NCI-H2171 (cell line): ENCODE measurements around the gene PDE5A.

Experiments used
- DNase-seq: peaks from one replicate; lab custom pipeline; 2025; lab: John Stamatoyannopoulos, UW

The PDE5A gene

GRCh38 chr4:119521268-119521667, 107.3 kb downstream of the PDE5A start:
- DNase-seq = no peak

DNA sequence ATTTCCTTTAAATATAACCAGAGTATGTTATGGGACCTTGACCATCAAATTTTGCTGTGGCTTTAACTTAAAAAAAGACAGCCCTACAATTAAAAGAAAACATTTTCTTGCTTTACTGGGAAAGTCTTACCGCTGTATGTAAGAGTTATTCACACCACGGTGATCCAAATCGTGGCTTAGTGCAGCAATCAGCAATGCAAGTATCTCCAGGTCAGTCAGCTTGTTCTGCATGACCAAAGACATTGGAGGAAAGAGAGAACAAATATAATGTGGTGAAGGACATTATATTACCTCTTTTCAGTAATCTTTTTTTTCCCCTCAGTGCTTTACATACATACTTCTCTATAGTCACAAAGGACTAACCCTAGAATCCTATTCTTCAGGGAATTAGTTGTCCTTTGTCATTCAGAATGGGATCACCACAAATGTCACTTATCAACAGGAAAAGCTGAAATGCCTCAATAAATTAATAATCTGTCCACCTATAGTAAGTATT, 109.6 kb downstream of the PDE5A start:
- DNase-seq = no peak

GRCh38 chr4:119518230-119518892, 110.2 kb downstream of the PDE5A start:
- DNase-seq = no peak

GRCh38 chr4:119517361-119518229, 111.0 kb downstream of the PDE5A start:
- no peak for DNase-seq

GRCh38 chr4:119512398-119512797, 116.2 kb downstream of the PDE5A start:
- DNase-seq = no peak

GRCh38 chr4:119510395-119511149, 118.0 kb downstream of the PDE5A start:
- DNase-seq = no peak

DNA sequence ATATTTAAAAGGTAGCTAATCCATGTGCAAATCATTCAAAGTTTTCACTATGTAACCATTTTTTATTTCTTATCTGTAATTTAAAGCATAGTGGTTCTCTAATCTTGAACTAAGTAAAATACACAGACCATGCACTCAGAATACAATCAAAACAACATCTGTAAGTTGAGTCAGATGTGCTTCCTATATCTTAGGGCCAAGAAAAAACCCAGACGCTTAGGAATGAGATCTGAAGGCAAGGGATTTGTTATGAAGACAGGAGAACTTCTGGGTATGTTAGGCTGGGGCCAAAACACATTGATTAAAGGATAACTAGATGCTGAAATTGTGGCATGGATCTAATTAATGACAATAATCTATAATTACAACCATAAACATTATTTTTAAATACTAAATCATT, 120.3 kb downstream of the PDE5A start:
- no peak for DNase-seq

GRCh38 chr4:119506806-119507205, 121.8 kb downstream of the PDE5A start:
- no peak for DNase-seq

- DNase-seq = no peak
Measured at GRCh38 chr4:119504616-119505015, 124.0 kb downstream of the PDE5A start.

DNA sequence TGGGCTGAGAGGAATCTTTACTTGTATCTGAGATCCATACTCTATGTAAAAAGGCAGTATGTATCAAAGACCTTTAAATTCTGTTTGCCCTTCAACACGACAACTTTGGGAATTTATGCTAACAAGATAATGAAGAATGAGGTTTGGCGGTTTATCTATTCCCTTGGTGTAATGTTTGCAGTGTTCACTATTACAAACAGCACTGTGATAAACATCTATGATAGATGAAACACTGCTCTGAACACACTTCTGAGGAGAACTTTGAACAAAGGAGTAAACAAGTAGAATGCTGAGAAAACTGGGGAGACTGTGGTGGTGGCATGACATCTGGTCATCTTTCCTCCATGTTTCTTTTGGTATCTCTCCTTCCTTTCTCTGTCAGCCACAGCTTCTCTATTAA, 126.9 kb downstream of the PDE5A start:
- DNase-seq = no peak

GRCh38 chr4:119498527-119498926, 130.1 kb downstream of the PDE5A start:
- DNase-seq = no peak

GRCh38 chr4:119493886-119494285, 134.7 kb downstream of the PDE5A start:
- no peak for DNase-seq

GRCh38 chr4:119493419-119493818, 135.2 kb downstream of the PDE5A start:
- DNase-seq = no peak

DNA sequence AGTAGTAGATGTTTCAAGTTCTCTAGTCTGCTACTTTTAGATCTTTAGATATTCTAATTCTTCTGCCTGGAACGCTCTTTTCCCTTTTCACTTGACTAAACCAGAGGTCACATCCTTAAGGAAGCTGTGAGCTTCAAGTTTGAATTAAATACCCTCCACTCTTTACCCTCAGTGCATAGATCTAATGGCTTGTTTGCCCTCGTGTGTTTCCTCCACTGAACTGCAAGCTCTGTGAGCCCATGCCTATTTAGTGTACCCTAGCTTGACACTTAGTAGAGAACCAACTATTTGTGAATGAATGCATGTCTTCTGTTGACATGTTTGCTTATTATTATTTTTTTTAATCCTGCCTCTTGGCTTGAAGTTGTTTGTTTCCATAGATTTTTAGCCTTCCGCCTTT, 138.3 kb downstream of the PDE5A start:
- DNase-seq = no peak

DNA sequence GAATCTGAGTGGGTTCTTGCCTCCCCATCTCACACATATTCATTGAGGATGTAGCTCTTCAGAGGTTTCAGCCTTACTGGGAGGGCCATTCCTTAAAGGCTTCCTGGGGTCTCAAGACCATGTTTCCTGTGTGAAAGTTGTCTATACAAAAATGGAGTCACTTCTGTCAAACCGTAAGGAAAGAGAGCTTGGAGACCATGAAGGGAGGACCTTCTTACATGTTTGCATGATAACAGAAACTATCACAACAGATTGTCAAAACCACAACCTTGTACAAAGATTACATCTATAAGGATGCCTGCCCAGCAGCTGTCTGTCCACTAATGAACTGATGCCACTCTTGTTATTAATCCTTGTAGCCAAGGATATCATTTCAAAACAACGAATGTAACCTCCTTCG, 139.3 kb downstream of the PDE5A start:
- no peak for DNase-seq

DNA sequence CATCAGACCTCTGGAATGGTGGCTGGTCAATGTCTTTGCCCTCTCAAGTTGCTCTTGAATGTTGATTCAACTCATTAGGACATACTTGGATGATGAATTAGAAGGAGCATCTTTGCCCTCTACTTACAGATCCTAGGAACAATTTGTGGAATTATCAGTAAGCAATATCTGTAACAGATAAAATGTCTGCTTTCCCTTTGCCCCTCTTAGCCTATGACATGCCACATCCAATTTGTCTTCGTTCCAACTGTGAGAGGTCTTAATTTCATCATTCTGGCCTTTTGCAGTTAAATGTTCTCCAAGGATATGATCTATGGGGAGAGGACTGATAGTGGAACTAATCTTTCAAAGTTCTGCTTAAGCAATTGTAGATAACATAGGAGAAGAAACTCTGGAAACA, 148.3 kb downstream of the PDE5A start:
- DNase-seq = no peak

DNA sequence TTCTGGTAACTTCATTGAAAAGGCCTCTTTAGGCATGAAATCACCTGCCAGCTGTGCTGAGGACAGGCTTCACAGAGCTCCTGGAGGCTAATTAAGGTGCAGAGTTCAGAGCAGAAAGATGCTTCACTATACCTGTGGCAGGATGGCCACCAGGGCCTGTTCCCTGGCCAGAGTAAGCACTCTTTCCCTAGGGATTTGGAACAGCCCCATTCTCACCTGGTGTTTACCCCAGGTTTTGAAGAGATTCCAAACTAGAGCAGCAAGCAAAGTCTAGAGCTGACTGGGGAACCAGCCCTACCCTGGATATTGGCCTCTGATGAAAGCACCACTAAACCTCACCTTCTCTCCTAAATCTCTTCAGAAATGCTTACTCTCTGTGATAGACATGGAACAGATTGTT, 148.8 kb downstream of the PDE5A start:
- no peak for DNase-seq

DNA sequence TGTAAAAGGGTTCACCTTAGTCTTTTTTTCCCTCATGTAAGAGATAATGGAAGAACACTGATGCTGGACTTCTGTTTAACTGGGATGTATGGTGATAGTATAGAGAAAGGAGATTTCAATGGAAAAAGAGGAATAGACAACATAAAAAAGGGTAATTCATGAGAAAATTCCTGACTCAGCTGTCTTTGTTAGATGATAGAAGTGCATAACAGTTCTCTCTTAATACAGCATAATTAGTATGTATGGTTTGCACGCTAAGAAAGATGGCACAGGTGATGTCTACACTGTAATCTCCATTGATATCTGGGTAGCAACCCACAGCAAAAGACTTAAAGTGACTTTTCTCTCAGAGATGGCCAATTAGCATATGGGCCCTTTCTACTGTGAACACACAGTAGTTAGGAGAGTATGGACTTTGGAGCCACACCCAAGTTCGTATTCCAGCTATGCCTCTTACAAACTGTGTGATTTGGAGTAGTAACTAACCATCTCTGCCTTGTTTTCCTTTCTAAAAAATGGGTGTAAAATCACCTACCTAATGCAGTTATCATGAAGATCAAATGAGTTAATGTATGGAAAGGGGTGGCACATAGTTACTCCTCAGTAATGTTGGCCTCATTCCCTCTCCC, 149.3 kb downstream of the PDE5A start:
- no peak for DNase-seq

- DNase-seq = no peak
Measured at GRCh38 chr4:119478446-119479179, 150.0 kb downstream of the PDE5A start.

DNA sequence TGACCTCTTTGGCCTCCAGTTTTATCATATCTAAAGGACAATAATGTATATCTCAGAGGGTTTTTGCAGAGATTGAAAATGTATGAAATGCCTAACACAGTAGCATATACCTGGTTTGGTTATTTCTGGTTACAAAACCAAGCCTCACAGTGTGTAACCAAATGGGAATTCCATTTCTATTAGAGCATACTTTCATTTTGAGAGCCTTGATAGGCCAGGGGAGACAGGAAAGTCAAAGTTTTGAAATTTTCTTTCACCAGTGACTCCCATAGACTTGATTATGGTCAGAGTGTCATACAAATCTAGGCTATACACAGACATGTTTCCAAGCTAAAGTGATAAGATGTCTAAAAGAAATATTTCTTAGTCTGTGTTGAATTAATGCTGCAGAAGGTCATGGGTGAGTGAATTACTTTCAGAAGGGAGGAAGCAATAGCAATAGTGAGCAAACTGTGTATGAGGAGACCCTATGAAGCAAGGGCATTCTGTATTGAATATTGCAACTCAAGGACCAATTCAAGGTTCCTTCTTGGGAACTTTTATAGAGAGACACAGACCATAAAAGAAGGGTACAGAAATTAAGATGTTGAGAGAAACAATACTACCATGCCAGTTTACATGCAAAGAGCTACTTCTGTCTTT, 151.1 kb downstream of the PDE5A start:
- DNase-seq = no peak

- DNase-seq = no peak
Measured at GRCh38 chr4:119471259-119471658, 157.3 kb downstream of the PDE5A start.
